Peyer's patch (tissue), 4 donors: ENCODE results near the gene EPHB1. TPM values are rescaled to one million over a fixed set of nuclear protein-coding genes. Genes with fewer than 3 reads are reported as not detected.

Source experiments
- DNase-seq, 3 donors: peaks; one replicate each; pipeline ENCODE4 v3.0.0-alpha.2; 2017 to 2019
- H3K27ac ChIP-seq, 4 donors: fragments of 200-600 bp; sonication (generic); one replicate each; pipeline ENCODE4 v1.5.1; 2016 to 2019
- H3K27me3 ChIP-seq, 2 donors: fragments of 200-600 bp; sonication (generic); one replicate each; pipeline ENCODE4 v1.5.1; 2019
- H3K36me3 ChIP-seq, 3 donors: fragments of 200-600 bp; sonication (generic); one replicate each; pipeline ENCODE4 v1.5.1; 2016 to 2019
- H3K4me1 ChIP-seq, 4 donors: fragments of 200-600 bp; sonication (generic); one replicate each; pipeline ENCODE4 v1.5.1; 2016 to 2019
- H3K4me3 ChIP-seq, 4 donors: fragments of 200-600 bp; sonication (generic); 1 replicate in 3 of 4; 2 replicates in 1 of 4; pipeline ENCODE4 v1.5.1; 2016 to 2019; ENCODE audit warnings: mild to moderate bottlenecking in 1 of 4
- H3K9me3 ChIP-seq, 4 donors: fragments of 200-600 bp; sonication (generic); one replicate each; pipeline ENCODE4 v1.5.1; 2016 to 2019; ENCODE audit warnings: mild to moderate bottlenecking in 1 of 4
- CTCF ChIP-seq, 6 experiments: fragments of 450-650 bp in 4 of 6; fragments of 200-600 bp in 2 of 6; sonication (generic) in 1 of 6; IDR thresholded peaks; one replicate each; pipeline ENCODE4 v1.5.1; 2017 to 2019; ENCODE audit warnings: antibody characterized with exemption in 6 of 6, mild to moderate bottlenecking in 3 of 6, moderate library complexity in 1 of 6
- POLR2A ChIP-seq, 2 donors: fragments of 450-650 bp; IDR thresholded peaks; one replicate each; pipeline ENCODE4 v1.5.1; 2017; ENCODE audit warnings: antibody characterized with exemption in 2 of 2, mild to moderate bottlenecking in 2 of 2, moderate library complexity in 2 of 2
- total RNA-seq, 4 donors: library from RNA; depleted of rRNA; stranded (reverse); fragments of >200 nt; gene quantifications; one replicate each; pipeline ENCODE4 v1.1.0, GENCODE V29; 2016

The EPHB1 gene
- total RNA-seq, 4 donors from 2014 or later: 0.18 to 3.2 (median 0.68) TPM

DNA sequence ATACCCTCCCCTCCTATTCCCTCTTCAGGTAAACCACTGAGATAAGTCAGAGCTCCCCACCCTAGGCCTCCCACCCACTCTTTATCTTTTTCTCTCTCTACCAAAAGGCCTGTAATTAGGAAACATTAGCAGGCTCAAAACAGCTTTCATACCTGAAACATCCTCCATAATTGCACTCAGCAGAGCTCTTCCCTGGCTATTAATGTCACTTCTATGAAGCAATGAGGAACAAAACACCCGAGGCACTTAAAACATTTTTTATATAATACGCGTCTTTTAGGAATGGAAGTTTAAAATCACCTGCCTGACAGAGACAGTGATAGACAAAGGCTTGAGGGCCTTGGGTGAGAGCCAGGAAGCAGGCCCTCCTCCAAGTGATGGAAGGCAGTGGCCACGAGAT is 138.9 kb downstream of the EPHB1 start:
- no peak for DNase-seq
- Histone ChIP-seq H3K4me1 (no peaks in the 10 kb centered on the region), H3K27me3 (no peaks in the 10 kb centered on the region), H3K4me3 (no peak overlapping the region), H3K27ac (no peak overlapping the region), H3K9me3 (no peaks in the 10 kb centered on the region), H3K36me3 (no peaks in the 10 kb centered on the region)
- no peak for TF ChIP-seq CTCF (IDR thresholded peaks at IDR 0.05)
- TF ChIP-seq POLR2A (IDR thresholded peaks at IDR 0.05): no peak

DNA sequence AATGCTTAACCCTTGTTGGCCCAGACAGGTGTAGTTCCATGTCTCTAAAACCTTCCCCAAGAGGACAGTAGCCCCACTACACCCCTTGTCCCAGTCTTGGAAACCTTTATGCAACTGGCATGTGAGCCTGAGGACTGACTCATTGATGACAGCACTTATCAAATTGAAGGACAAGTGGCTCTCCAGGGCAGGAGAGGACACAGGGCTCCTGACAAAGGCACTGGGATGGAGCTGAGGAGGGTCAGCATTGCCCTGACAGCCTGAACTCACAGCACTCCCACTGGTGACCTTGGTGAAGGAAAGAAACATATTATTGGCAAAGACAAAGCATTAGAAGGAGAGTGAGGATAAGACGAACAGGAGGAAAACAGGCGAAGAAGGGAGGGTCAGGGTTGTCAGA is 139.9 kb downstream of the EPHB1 start:
- Histone ChIP-seq H3K27me3 (no peaks in the 10 kb centered on the region), H3K4me1 (no peaks in the 10 kb centered on the region), H3K4me3 (no peak overlapping the region), H3K36me3 (no peaks in the 10 kb centered on the region), H3K27ac (no peak overlapping the region), H3K9me3 (no peaks in the 10 kb centered on the region)
- no peak for TF ChIP-seq CTCF (IDR thresholded peaks at IDR 0.05)
- TF ChIP-seq POLR2A (IDR thresholded peaks at IDR 0.05): no peak
- no peak for DNase-seq

DNA sequence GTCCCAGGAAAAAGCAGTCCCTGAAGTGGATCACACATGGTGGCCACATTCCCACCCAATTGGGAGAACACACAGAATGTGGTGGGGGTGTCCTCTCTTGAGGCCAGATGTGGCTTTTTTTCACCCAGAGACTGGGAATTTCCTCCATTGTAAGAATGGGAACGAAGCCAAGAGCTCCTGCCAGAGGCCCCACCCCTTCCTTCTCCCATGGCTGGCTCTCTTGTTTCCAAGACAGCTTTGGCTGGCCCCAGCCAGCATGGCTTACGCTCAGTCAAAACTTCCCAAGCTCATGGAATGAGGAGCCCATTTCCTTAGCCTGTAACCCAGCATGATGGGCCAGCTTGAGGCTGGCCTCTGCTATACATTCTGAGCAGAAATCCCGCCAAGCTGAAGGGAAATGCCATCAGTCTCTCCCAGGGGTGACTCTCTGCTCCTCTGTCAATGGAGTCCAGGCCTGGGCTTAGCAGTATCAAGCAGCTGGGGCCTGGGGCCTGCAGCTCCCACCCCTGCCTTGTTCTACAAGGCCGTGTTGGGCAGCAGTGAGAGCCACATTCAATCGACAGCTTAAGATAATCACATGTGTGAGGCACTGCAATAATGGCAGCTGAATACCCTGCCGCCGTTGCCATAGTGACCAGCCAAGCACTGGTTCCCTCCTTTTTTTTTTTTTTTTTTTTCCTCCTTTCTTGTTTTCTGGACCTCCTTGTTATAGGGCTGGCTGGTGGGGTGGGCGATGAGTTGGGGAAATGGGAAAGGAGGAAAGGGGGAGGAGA is 142.4 kb downstream of the EPHB1 start:
- no peaks in the 10 kb centered on the region for H3K9me3 ChIP-seq
- H3K36me3 ChIP-seq: no peaks in the 10 kb centered on the region
- no peaks in the 10 kb centered on the region for H3K27me3 ChIP-seq
- H3K4me1 ChIP-seq: no peaks in the 10 kb centered on the region
- no peak overlapping the region for H3K27ac ChIP-seq
- H3K4me3 ChIP-seq: no peak overlapping the region
- TF ChIP-seq POLR2A (IDR thresholded peaks at IDR 0.05) (no peak), CTCF (IDR thresholded peaks at IDR 0.05) (no peak)
- no peak for DNase-seq

DNA sequence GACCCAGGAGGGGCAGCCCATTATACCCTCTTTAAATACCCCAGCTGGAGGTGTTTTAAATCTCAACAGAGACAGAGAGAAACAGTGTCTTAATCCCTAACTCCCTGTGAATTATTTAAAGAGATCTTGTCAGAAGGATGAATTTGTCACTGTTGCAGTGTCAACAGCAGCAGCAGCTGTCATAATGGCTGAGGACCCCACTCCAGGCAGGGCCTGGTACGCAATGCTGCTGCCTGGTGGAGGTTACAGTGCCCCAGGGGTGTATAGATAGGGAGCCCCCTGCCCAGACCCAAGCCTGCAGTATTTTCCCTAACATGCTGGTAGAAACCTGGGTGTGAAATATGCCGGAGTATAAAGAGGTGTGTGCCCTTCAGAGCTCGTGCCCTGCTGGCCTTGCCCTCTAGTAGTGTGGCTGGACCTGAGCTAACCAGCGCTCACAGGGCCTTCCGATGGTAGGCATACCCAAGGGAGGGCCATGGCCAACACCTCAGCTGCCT is 143.0 kb downstream of the EPHB1 start:
- Histone ChIP-seq H3K4me3 (no peak overlapping the region), H3K36me3 (no peaks in the 10 kb centered on the region), H3K4me1 (no peaks in the 10 kb centered on the region), H3K9me3 (no peaks in the 10 kb centered on the region), H3K27me3 (no peaks in the 10 kb centered on the region), H3K27ac (no peak overlapping the region)
- TF ChIP-seq CTCF (IDR thresholded peaks at IDR 0.05): no peak
- no peak for TF ChIP-seq POLR2A (IDR thresholded peaks at IDR 0.05)
- DNase-seq: no peak

DNA sequence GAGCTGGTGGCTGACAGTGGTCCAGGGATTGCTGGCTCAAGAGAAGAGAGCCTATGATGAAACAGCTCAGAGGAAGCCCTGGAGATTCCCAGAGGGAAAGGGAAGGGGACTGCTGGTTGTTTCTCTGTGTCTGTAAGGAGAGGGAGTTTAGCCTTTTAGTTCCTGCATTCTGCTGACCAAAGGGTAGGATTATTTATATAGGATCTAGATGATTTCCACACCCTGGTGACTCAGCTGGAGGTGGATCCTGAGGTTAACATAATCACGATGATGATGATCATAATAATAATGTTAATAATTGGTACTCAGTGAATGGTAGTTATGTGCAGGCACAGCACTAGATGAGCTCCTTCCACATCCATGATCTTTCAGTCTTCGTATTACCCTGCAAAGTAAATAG is 144.9 kb downstream of the EPHB1 start:
- no peaks in the 10 kb centered on the region for H3K27me3 ChIP-seq
- TF ChIP-seq CTCF (IDR thresholded peaks at IDR 0.05) (no peak), POLR2A (IDR thresholded peaks at IDR 0.05) (no peak)
- no peak for DNase-seq
- no peak overlapping the region for H3K4me3 ChIP-seq
- H3K36me3 ChIP-seq: no peaks in the 10 kb centered on the region
- H3K9me3 ChIP-seq: no peaks in the 10 kb centered on the region
- no peaks in the 10 kb centered on the region for H3K4me1 ChIP-seq
- H3K27ac ChIP-seq: no peak overlapping the region
